GM21367 (cell line): ENCODE data around the gene PAK3.
A peak's percentile ranks its signal among the peaks of the same experiment; 100 is the strongest.

Experiments used
- ATAC-seq: cut with Tn5 transposase; IDR thresholded peaks from one replicate; pipeline ENCODE4 v1.9.1; 2021; ENCODE audit not compliant: unreplicated experiment

Gene PAK3

GRCh38 chrX:111095974-111096895, at the start of gene PAK3:
TSS of gene PAK3 (plus strand) at chrX:111096191. CDS start at chrX:111123104, 26,913 bp downstream.
- ATAC-seq, result no peak

- ATAC-seq, result no peak
Measured at GRCh38 chrX:111047575-111047974, 48.4 kb upstream of the PAK3 start.

GRCh38 chrX:111052478-111052877, 43.5 kb upstream of the PAK3 start:
- no peak for ATAC-seq

GRCh38 chrX:111071542-111072277, 24.3 kb upstream of the PAK3 start:
- ATAC-seq, result no peak

- ATAC-seq, result no peak
Measured at GRCh38 chrX:111083081-111083480, 12.9 kb upstream of the PAK3 start.

GRCh38 chrX:111086591-111087006, 9.4 kb upstream of the PAK3 start:
- no peak for ATAC-seq

GRCh38 chrX:111088628-111089027, 7.4 kb upstream of the PAK3 start:
- no peak for ATAC-seq

GRCh38 chrX:111090458-111090857, 5.5 kb upstream of the PAK3 start:
- no peak for ATAC-seq

- ATAC-seq, result peak; percentile 76
Measured at GRCh38 chrX:111098874-111099273, 2.9 kb downstream of the PAK3 start.

- no peak for ATAC-seq
Measured at GRCh38 chrX:111100191-111100590, 4.2 kb downstream of the PAK3 start.

GRCh38 chrX:111101580-111101979, 5.6 kb downstream of the PAK3 start:
- ATAC-seq, result no peak

- no peak for ATAC-seq
Measured at GRCh38 chrX:111102636-111103035, 6.6 kb downstream of the PAK3 start.

GRCh38 chrX:111103246-111103645, 7.3 kb downstream of the PAK3 start:
- ATAC-seq, result no peak

GRCh38 chrX:111110098-111110775, 14.2 kb downstream of the PAK3 start:
- no peak for ATAC-seq

- ATAC-seq, result no peak
Measured at GRCh38 chrX:111114806-111115205, 18.8 kb downstream of the PAK3 start.

- ATAC-seq, result no peak
Measured at GRCh38 chrX:111116666-111117065, 20.7 kb downstream of the PAK3 start.

GRCh38 chrX:111119341-111119740, 23.4 kb downstream of the PAK3 start:
- no peak for ATAC-seq

GRCh38 chrX:111123125-111123524, 27.1 kb downstream of the PAK3 start:
- peak; percentile 55 for ATAC-seq

- no peak for ATAC-seq
Measured at GRCh38 chrX:111123606-111124179, 27.7 kb downstream of the PAK3 start.

GRCh38 chrX:111124418-111124817, 28.4 kb downstream of the PAK3 start:
- ATAC-seq, result peak; percentile 41

- no peak for ATAC-seq
Measured at GRCh38 chrX:111127038-111127437, 31.0 kb downstream of the PAK3 start.
